A549 treated with RU486 at 1 μM for 4 hours (cell line): ENCODE measurements around the gene MAPKAP1. TPM values are rescaled to one million over a fixed set of nuclear protein-coding genes. Genes with fewer than 3 reads are reported as not detected.

Experiments used
- total RNA-seq: library from RNA; stranded (reverse); fragments of 200-300 nt; extraction: Qiagen RNA extraction; gene quantifications from 5 replicates; pipeline ENCODE4 v1.2.3, GENCODE V29; 2022; ENCODE audit warnings: low read depth

MAPKAP1 gene
- total RNA-seq: 57.2 to 96.3 TPM (median 72.5 TPM) in 5 replicates

GRCh38 chr9:125706651-125707471, at the start of gene MAPKAP1:
MAPKAP1 (minus strand) TSS chr9:125707208; CDS start chr9:125672574, 34,634 bp downstream.

GRCh38 chr9:125747053-125747764, 40.2 kb upstream of the MAPKAP1 start, which contains the start of gene PBX3:
PBX3 (plus strand) TSS chr9:125747373.

Other genes with a start within 250 kb of the MAPKAP1 start
- 8.3 to 13.4 TPM (median 12.5 TPM) in 5 replicates for gene PBX3, start 40.2 kb upstream of the MAPKAP1 start, total RNA-seq